Activated CD4-positive, CD25-positive, alpha-beta regulatory T cell treated with anti-CD3 and anti-CD28 coated beads, Interleukin-2, amount 50 U/mL, for 16 hours (primary cell): ENCODE measurements around the gene TSC22D2.

Experiments
- DNase-seq: peaks from one replicate; pipeline ENCODE4 v3.0.0-alpha.2; 2020; ENCODE audit warnings: low read depth, low spot score

TSC22D2 gene

GRCh38 chr3:150408221-150409124, at the start of gene TSC22D2:
Gene TSC22D2, plus strand, starts transcription at chr3:150408298. Its CDS starts 1,053 bp downstream, at chr3:150409351.
- peak; percentile 91 for DNase-seq

- DNase-seq, result no peak
Measured at GRCh38 chr3:150359381-150359780, 48.7 kb upstream of the TSC22D2 start.

GRCh38 chr3:150360966-150361365, 47.1 kb upstream of the TSC22D2 start:
- no peak for DNase-seq

GRCh38 chr3:150362515-150363302, 45.4 kb upstream of the TSC22D2 start:
- DNase-seq, result no peak

GRCh38 chr3:150363420-150363819, 44.7 kb upstream of the TSC22D2 start:
- no peak for DNase-seq

GRCh38 chr3:150365132-150365604, 42.9 kb upstream of the TSC22D2 start:
- no peak for DNase-seq

GRCh38 chr3:150367757-150368156, 40.3 kb upstream of the TSC22D2 start:
- no peak for DNase-seq

GRCh38 chr3:150370122-150370602, 37.9 kb upstream of the TSC22D2 start:
- no peak for DNase-seq

- no peak for DNase-seq
Measured at GRCh38 chr3:150370999-150371398, 37.1 kb upstream of the TSC22D2 start.

- DNase-seq, result no peak
Measured at GRCh38 chr3:150371741-150372254, 36.3 kb upstream of the TSC22D2 start.

- DNase-seq, result no peak
Measured at GRCh38 chr3:150372320-150372719, 35.8 kb upstream of the TSC22D2 start.

- DNase-seq, result no peak
Measured at GRCh38 chr3:150372722-150373121, 35.4 kb upstream of the TSC22D2 start.

- DNase-seq, result no peak
Measured at GRCh38 chr3:150373234-150373875, 34.7 kb upstream of the TSC22D2 start.

GRCh38 chr3:150374975-150375374, 33.1 kb upstream of the TSC22D2 start:
- no peak for DNase-seq

GRCh38 chr3:150376001-150376848, 31.9 kb upstream of the TSC22D2 start:
- no peak for DNase-seq

- no peak for DNase-seq
Measured at GRCh38 chr3:150377601-150378300, 30.3 kb upstream of the TSC22D2 start.

- DNase-seq, result no peak
Measured at GRCh38 chr3:150378301-150378748, 29.8 kb upstream of the TSC22D2 start.

- no peak for DNase-seq
Measured at GRCh38 chr3:150379469-150379868, 28.6 kb upstream of the TSC22D2 start.

GRCh38 chr3:150384296-150385212, 23.5 kb upstream of the TSC22D2 start:
- DNase-seq, result peak; percentile 16
